ENCODE data around the gene GCC2.
"Not testable (repeated sequence)": the region's sequence is repeated elsewhere in the genome, so short reads cannot be mapped to it uniquely, and the experiment has no call there.

The GCC2 gene

GRCh38 chr2:108441712-108442111 is 7.3 kb upstream of the GCC2 start:
- DNase-seq: no peak

DNA sequence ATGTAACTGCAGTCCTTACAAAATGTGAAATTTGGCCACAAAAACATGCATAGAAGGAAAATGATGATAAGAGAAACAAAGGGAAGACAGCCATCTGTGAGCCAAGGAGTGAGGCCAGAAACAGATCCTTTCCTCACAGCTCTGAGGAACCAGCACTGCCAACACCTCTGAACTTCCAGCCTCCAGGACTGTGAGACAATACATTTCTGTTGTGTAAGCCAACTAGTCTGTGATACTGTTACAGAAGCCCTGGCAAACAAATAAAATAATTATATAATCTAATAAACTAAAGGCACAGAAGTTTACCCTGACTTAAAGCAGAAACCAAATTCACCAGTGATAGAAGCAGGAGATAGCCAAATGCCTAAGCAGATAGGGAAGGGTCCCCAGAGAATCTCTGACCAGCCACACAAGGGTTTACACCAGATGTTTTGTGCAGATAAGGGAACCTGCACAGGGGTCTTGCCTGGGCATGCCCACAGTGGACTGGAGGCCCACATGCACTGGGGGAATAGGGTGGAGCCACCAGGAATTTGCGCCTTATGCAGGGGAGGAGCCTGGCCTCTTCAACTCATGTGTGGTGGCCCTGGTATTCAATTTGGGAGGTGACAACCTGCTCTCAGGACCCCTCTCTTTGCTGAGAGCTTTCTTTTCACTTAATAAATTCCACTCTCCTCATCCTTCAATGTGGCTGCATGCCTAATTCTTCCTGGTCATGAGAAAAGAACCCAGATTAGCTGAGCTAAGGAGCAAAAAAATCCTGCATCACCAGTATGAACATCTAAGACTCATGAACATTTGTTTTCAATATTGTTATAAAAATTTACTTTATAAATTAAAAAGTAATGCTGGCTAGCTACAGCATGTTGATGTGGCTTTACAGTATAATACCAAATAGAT is 3.8 kb upstream of the GCC2 start:
- no peak for DNase-seq

DNA sequence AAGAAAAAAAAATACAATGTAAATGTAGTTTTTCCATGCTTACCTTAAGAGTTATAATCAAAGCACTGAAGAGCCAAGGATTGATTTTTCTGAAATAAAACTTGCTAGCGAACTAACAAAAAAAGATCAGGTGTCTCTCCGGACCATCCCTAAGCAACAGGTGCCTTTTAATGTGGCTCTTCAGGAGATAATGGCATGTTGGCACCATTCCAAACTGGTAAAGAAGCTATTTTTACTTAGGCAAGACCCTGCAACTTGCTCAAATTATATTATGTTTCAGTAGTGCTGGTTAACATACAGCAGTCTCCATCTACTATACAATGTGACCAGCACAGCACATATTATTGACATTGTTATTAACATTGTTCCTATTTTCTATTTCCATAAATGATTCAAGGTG is 2.3 kb upstream of the GCC2 start:
- no peak for DNase-seq

GRCh38 chr2:108447947-108448677 is 894 bp upstream of the GCC2 start:
- no peak for DNase-seq

GRCh38 chr2:108449410-108450130 is 564 bp downstream of the GCC2 start:
- peak; percentile 61 for DNase-seq

- DNase-seq: peak; percentile 7
These were observed 1.9 kb downstream of the GCC2 start for GRCh38 chr2:108450863-108451262.

GRCh38 chr2:108451976-108452375 is 3.0 kb downstream of the GCC2 start:
- no peak for DNase-seq

DNA sequence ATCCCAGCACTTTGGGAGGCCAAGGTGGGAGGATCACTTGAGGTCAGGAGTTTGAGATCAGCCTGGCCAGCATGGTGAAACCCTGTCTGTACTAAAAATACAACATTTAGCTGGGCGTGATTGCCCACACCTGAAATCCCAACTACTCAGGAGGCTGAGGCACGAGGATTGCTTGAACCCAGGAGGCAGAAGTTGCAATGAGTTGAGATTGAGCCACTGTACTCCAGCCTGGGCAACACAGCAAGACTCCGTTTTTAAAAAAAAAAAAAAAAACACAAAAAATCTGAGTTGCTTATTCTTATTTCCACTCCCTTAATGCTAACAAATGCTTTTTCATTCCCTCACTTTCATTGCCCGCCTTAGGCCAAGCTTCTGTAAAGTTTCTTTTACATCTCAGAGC is 4.5 kb downstream of the GCC2 start:
- DNase-seq: not testable (repeated sequence)

GRCh38 chr2:108454440-108454839 is 5.4 kb downstream of the GCC2 start:
- no peak for DNase-seq

DNA sequence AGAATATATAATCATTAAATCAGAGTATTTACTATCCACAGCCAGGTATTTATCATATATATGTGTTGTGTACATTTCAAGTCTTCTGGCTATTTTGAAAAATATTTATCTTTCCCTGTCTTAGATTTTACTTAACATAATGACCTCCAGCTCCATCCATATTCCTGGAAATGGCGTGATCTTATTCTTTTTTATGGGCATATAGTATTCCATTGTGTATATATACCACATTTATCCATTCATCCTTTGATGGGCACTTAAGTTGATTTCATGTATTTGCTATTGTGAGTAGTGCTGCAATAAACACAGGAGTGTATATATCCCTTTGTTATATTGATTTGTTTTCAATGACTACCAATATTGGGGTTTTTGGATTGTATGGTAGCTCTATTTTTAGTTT is 6.6 kb downstream of the GCC2 start:
- DNase-seq: no peak

GRCh38 chr2:108458082-108458481 is 9.1 kb downstream of the GCC2 start:
- DNase-seq: no peak

DNA sequence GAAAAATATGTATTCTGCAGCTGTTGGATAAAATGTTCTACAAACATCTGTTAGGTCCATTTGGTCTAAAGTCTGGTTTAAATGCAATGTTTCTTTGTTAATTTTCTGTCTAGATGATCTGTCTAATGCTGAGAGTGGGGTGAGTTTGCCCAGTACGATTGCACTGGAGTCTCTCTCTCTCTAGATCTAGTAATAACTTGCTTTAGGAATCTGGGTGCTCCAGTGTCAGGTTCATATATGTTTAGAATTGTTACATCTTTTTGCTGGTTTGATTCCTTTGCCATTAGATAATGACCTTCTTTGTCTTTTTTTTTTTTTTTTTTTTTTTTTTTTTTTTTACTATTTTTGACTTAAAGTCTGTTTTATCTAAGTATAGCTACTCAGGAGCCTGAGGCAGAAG is 10.4 kb downstream of the GCC2 start:
- DNase-seq: no peak

GRCh38 chr2:108460345-108461037 is 11.5 kb downstream of the GCC2 start:
- no peak for DNase-seq

- DNase-seq: no peak
These were observed 28.1 kb downstream of the GCC2 start for GRCh38 chr2:108477099-108477498.

- DNase-seq: no peak
These were observed 36.2 kb downstream of the GCC2 start for GRCh38 chr2:108485253-108485652.

- no peak for DNase-seq
These were observed 41.6 kb downstream of the GCC2 start for GRCh38 chr2:108490506-108491122.

- no peak for DNase-seq
These were observed 42.8 kb downstream of the GCC2 start for GRCh38 chr2:108491848-108492247.

DNA sequence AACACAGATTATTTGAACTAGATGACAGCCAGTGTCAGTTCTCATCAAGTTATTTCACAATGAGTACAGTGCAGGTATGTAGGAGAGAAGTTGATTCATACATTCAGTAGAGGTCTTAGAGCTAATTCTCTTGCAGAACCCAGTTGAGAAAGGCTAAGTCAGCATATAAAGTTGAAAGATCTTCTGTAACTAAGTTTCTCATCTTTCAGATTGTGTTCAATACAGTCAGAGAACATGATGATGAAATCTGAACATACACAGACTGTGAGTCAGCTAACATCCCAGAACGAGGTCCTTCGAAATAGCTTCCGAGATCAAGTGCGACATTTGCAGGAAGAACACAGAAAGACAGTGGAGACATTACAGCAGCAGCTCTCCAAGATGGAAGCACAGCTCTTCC is 43.4 kb downstream of the GCC2 start:
- DNase-seq: no peak

DNA sequence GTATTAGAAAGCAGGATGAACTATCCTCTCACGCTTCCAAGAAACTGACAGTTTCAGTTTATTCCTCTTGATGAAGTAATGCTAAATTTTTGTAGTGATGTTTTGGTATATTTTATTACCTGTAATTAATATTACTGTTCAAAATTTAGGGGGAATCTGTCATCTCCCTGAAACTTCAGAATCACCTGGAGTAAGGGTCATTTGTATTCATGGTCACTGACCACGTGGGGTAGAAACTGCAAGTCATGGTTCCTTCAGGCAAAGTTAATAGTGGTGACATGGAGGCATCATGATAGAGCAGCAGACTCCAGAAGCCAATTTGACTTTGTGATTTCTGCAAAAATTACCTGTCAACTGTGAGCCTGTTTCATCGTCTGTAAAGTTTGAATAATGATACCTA is 47.2 kb downstream of the GCC2 start:
- not testable (repeated sequence) for DNase-seq

- DNase-seq: not testable (repeated sequence)
These were observed 58.6 kb downstream of the GCC2 start for GRCh38 chr2:108507620-108508019.

DNA sequence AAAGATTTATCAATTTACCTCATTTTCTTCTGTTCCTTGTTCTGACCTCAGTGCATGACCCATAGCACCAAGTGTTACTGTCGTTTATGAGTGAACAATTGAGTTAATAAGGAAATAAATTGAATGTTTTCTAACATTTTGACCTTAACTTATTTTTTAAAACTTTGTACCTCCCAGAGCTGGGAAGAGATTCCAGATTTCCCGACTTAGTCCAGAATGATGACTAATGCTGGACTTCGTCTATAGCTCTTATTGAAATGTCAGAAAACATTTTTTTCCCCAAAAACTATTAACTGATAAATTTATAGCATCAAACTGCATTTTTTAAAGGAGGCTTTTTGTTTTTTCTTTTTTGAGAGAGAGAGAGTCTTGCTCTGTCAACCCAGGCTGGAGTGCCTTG is 63.4 kb downstream of the GCC2 start:
- DNase-seq: not testable (repeated sequence)

DNA sequence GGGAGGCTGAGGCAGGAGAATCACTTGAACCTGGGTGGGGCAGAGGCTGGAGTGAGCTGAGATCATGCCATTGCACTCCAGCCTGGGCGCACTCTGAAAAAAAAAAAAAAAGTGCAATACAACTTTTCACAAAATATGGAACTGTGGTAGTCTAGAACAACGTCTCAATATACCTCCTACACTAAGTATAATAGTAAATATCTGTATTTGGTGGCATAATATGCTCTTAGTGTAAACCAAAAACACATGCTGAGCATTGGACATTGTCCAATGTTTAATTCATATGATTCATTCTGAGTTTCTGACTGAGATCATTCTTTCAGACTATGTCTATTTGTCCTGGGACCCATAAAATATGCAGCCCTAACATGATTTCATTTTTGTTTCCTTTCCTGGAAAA is 65.5 kb downstream of the GCC2 start:
- not testable (repeated sequence) for DNase-seq

Data from CD4-positive, alpha-beta T cell treated with Interleukin-17A for 1 hour (primary cell).